Measurements from ENCODE around the gene RAPH1. TPM values are rescaled to one million over a fixed set of nuclear protein-coding genes. Genes with fewer than 3 reads are reported as not detected.
"Not testable (repeated sequence)": the region's sequence is repeated elsewhere in the genome, so short reads cannot be mapped to it uniquely, and the experiment has no call there.

The RAPH1 gene
- polyA plus RNA-seq, 3 donors = 3.2 to 8.4 (median 7.4) TPM

- 93 to 96% (median 94%) methylated on average over 2 of the region's 2 CpGs for WGBS, 3 donors
- H3K27ac ChIP-seq (ENCODE audit: low read depth, low read length) = no peak overlapping the region
Observed at GRCh38 chr2:203510256-203510940, 24.7 kb downstream of the RAPH1 start.

- H3K27ac ChIP-seq (ENCODE audit: low read depth, low read length) = not testable (repeated sequence)
- WGBS, 3 donors = 94 to 96% (median 94%) methylated on average over 1 of the region's 1 CpG
Observed at GRCh38 chr2:203503460-203503859, 31.6 kb downstream of the RAPH1 start.

GRCh38 chr2:203501873-203502272 is 33.2 kb downstream of the RAPH1 start:
- H3K27ac ChIP-seq (ENCODE audit: low read depth, low read length) = no peak overlapping the region

GRCh38 chr2:203500951-203501350 is 34.1 kb downstream of the RAPH1 start:
- 42 to 83% (median 48%) methylated on average over 1 of the region's 1 CpG for WGBS, 3 donors
- H3K27ac ChIP-seq (ENCODE audit: low read depth, low read length) = no peak overlapping the region

More at GRCh38 chr2:203501873-203502272, 33.2 kb downstream of the RAPH1 start:
- 53 to 83% (median 73%) methylated on average over 1 of the region's 1 CpG for WGBS, 3 donors

GRCh38 chr2:203500297-203500696 is 34.8 kb downstream of the RAPH1 start:
- 89 to 96% (median 94%) methylated on average over 2 of the region's 2 CpGs for WGBS, 3 donors
- no peak overlapping the region for H3K27ac ChIP-seq (ENCODE audit: low read depth, low read length)

GRCh38 chr2:203498161-203498560 is 36.9 kb downstream of the RAPH1 start:
- no peak overlapping the region for H3K27ac ChIP-seq (ENCODE audit: low read depth, low read length)
- WGBS, 3 donors = 32 to 59% (median 39%) methylated on average over 4 of the region's 4 CpGs

- WGBS, 3 donors = 87 to 88% (median 88%) methylated on average over 2 of the region's 2 CpGs
- no peak overlapping the region for H3K27ac ChIP-seq (ENCODE audit: low read depth, low read length)
Observed at GRCh38 chr2:203492965-203493364, 42.1 kb downstream of the RAPH1 start.

- no peak overlapping the region for H3K27ac ChIP-seq (ENCODE audit: low read depth, low read length)
- 48 to 95% (median 91%) methylated on average over 3 of the region's 3 CpGs for WGBS, 3 donors
Observed at GRCh38 chr2:203490391-203490790, 44.7 kb downstream of the RAPH1 start.

- H3K27ac ChIP-seq (ENCODE audit: low read depth, low read length) = no peak overlapping the region
- WGBS, 3 donors = 83 to 95% (median 93%) methylated on average over 6 of the region's 6 CpGs
Observed at GRCh38 chr2:203489531-203489930, 45.6 kb downstream of the RAPH1 start.

GRCh38 chr2:203484266-203485112 is 50.6 kb downstream of the RAPH1 start:
- 71 to 82% (median 77%) methylated on average over 8 of the region's 8 CpGs for WGBS, 3 donors
- no peak overlapping the region for H3K27ac ChIP-seq (ENCODE audit: low read depth, low read length)

GRCh38 chr2:203480623-203481022 is 54.5 kb downstream of the RAPH1 start:
- 91 to 93% (median 92%) methylated on average over 5 of the region's 5 CpGs for WGBS, 3 donors
- no peak overlapping the region for H3K27ac ChIP-seq (ENCODE audit: low read depth, low read length)

GRCh38 chr2:203476881-203477280 is 58.2 kb downstream of the RAPH1 start:
- WGBS, 3 donors = 84 to 97% (median 93%) methylated on average over 2 of the region's 2 CpGs
- H3K27ac ChIP-seq (ENCODE audit: low read depth, low read length) = no peak overlapping the region

- WGBS, 3 donors = 87 to 93% (median 89%) methylated on average over 5 of the region's 5 CpGs
Observed at GRCh38 chr2:203471323-203471722, 63.8 kb downstream of the RAPH1 start.

GRCh38 chr2:203470371-203470770 is 64.7 kb downstream of the RAPH1 start:
- 58 to 82% (median 74%) methylated on average over 4 of the region's 4 CpGs for WGBS, 3 donors
- no peak overlapping the region for H3K27ac ChIP-seq (ENCODE audit: low read depth, low read length)

More at GRCh38 chr2:203471323-203471722, 63.8 kb downstream of the RAPH1 start:
- H3K27ac ChIP-seq (ENCODE audit: low read depth, low read length) = no peak overlapping the region

GRCh38 chr2:203469546-203469945 is 65.6 kb downstream of the RAPH1 start:
- no peak overlapping the region for H3K27ac ChIP-seq (ENCODE audit: low read depth, low read length)
- 9 to 44% (median 25%) methylated on average over 1 of the region's 1 CpG for WGBS, 3 donors

- no peak overlapping the region for H3K27ac ChIP-seq (ENCODE audit: low read depth, low read length)
Observed at GRCh38 chr2:203463266-203463678, 71.8 kb downstream of the RAPH1 start.

- H3K27ac ChIP-seq (ENCODE audit: low read depth, low read length) = no peak overlapping the region
- 75 to 96% (median 94%) methylated on average over 1 of the region's 1 CpG for WGBS, 3 donors
Observed at GRCh38 chr2:203462308-203462707, 72.8 kb downstream of the RAPH1 start.

- no peak overlapping the region for H3K27ac ChIP-seq (ENCODE audit: low read depth, low read length)
Observed at GRCh38 chr2:203461746-203462145, 73.4 kb downstream of the RAPH1 start.

GRCh38 chr2:203455209-203455608 is 79.9 kb downstream of the RAPH1 start:
- 72 to 80% (median 76%) methylated on average over 3 of the region's 3 CpGs for WGBS, 3 donors
- no peak overlapping the region for H3K27ac ChIP-seq (ENCODE audit: low read depth, low read length)
